Glutamatergic neuron (in vitro differentiated cells): Measurements from ENCODE around the gene RPS6KA5. TPM values are rescaled to one million over a fixed set of nuclear protein-coding genes. Genes with fewer than 3 reads are reported as not detected.

ENCODE experiments used
- DNase-seq: peaks from one replicate; pipeline ENCODE4 v3.0.0; 2022
- H3K27ac Mint-ChIP-seq: one replicate; pipeline ENCODE4 v1.8.0; 2020; ENCODE audit warnings: mild to moderate bottlenecking, mixed read lengths, inconsistent platforms; ENCODE audit not compliant: unreplicated experiment
- H3K27me3 Mint-ChIP-seq: one replicate; pipeline ENCODE4 v1.8.0; 2020; ENCODE audit warnings: mild to moderate bottlenecking, moderate library complexity, mixed read lengths, inconsistent platforms; ENCODE audit not compliant: unreplicated experiment
- H3K36me3 Mint-ChIP-seq: one replicate; pipeline ENCODE4 v1.8.0; 2020; ENCODE audit warnings: mild to moderate bottlenecking, mixed read lengths, inconsistent platforms; ENCODE audit not compliant: unreplicated experiment
- H3K4me1 Mint-ChIP-seq: one replicate; pipeline ENCODE4 v1.8.0; 2020; ENCODE audit warnings: mild to moderate bottlenecking, low read depth, mixed read lengths, inconsistent platforms; ENCODE audit not compliant: unreplicated experiment
- H3K4me3 Mint-ChIP-seq: one replicate; pipeline ENCODE4 v1.8.0; 2020; ENCODE audit warnings: mild to moderate bottlenecking, mixed read lengths, inconsistent platforms; ENCODE audit not compliant: unreplicated experiment
- H3K9me3 Mint-ChIP-seq: one replicate; pipeline ENCODE4 v1.8.0; 2020; ENCODE audit warnings: mild to moderate bottlenecking, moderate library complexity, mixed read lengths, inconsistent platforms; ENCODE audit not compliant: unreplicated experiment
- total RNA-seq: library from RNA; stranded (reverse); fragmentation: NEBNext Ultra II Directional; extraction: Animal tissue kit (Norgen Biotek cat#: 25700); gene quantifications from one replicate; pipeline ENCODE4 v1.2.1, GENCODE V29; 2021; ENCODE audit not compliant: unreplicated experiment
- TF ChIP-seq, protein P1 (sequence below): fragments of 200-600 bp; sonication (generic); IDR thresholded peaks from one replicate; pipeline ENCODE4 v1.5.0; 2021; ENCODE audit not compliant: partially characterized antibody, unreplicated experiment

Gene RPS6KA5
- total RNA-seq, 1 donor from 2014 or later, result 3.8 TPM

DNA sequence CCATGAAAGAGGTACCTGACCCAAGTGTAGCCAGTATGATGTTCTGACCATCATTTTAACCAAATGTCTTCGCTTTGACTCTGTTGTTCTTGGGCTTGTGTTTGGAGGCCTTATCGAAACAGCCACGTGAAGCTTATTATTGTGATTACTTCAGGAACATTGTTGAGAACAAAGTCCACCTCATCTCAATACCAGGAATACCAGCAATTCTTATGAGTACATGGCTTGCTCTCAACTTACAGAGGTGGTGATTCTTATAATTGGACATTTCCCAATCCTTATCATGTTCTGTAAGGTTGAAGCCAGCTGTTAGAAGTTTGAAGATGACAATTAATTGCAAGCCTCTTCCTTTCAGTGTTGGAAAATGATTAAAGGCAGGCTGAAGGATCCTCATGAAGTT, 21.8 kb upstream of the RPS6KA5 start:
- no peak overlapping the region for H3K27ac Mint-ChIP-seq
- TF ChIP-seq, protein P1, sequence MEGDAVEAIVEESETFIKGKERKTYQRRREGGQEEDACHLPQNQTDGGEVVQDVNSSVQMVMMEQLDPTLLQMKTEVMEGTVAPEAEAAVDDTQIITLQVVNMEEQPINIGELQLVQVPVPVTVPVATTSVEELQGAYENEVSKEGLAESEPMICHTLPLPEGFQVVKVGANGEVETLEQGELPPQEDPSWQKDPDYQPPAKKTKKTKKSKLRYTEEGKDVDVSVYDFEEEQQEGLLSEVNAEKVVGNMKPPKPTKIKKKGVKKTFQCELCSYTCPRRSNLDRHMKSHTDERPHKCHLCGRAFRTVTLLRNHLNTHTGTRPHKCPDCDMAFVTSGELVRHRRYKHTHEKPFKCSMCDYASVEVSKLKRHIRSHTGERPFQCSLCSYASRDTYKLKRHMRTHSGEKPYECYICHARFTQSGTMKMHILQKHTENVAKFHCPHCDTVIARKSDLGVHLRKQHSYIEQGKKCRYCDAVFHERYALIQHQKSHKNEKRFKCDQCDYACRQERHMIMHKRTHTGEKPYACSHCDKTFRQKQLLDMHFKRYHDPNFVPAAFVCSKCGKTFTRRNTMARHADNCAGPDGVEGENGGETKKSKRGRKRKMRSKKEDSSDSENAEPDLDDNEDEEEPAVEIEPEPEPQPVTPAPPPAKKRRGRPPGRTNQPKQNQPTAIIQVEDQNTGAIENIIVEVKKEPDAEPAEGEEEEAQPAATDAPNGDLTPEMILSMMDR, result no peak
- peaks cover 2% of the 10 kb centered on the region for H3K9me3 Mint-ChIP-seq
- H3K36me3 Mint-ChIP-seq, result no peaks in the 10 kb centered on the region
- no peaks in the 10 kb centered on the region for H3K4me1 Mint-ChIP-seq
- peaks cover 5% of the 10 kb centered on the region for H3K27me3 Mint-ChIP-seq
- DNase-seq, result no peak
- no peak overlapping the region for H3K4me3 Mint-ChIP-seq

DNA sequence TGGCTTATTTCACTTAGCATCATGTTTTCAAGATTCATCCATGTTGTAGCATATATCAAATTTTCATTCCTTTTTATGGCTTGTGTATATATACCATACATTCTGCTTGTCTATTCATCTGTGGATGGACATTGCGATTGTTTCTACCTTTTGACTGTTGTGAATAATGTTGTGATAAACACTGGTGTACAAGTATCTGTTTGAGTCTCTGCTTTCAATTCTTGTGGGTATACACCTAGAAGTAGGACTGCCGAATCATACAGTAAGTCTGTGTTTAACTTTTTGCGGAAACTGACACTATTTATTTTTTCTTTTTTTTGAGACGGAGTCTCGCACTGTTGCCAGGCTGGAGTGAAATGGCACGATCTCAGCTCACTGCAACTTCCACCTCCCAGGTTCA, 19.6 kb upstream of the RPS6KA5 start:
- DNase-seq, result no peak
- TF ChIP-seq, protein P1, result no peak
- peaks cover 2% of the 10 kb centered on the region for H3K27me3 Mint-ChIP-seq
- H3K27ac Mint-ChIP-seq, result no peak overlapping the region
- no peaks in the 10 kb centered on the region for H3K4me1 Mint-ChIP-seq
- H3K36me3 Mint-ChIP-seq, result no peaks in the 10 kb centered on the region
- peaks cover 2% of the 10 kb centered on the region for H3K9me3 Mint-ChIP-seq
- no peak overlapping the region for H3K4me3 Mint-ChIP-seq

DNA sequence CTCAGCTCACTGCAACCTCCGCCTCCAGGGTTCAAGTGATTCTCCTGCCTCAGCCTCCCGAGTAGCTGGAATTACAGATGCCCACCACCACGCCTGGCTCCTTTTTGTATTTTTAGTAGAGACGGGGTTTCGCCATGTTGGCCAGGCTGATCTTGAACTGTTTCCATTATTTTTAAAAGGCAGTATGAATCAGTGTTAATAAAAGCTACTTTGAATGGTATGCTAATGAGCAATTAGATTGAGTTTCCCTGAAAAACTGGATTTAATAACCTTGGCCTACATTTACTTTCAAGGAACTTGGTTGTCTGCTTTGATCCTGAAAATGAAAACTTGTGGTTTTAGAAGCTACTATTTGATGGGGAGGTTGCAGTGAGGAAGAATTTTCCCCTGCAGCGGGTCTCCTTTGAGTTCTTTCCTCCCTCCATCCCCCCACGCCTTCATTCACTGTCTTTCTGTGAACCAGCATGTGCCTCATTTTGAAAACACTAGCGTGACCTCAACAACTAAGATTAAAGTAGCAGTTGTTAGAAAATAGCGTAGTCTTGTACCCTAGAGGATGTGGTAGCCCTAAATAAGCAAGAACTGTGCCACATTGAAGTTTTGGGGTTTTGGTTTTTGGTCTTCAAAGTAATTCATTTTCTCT, 17.8 kb upstream of the RPS6KA5 start:
- H3K36me3 Mint-ChIP-seq, result no peaks in the 10 kb centered on the region
- no peak overlapping the region for H3K27ac Mint-ChIP-seq
- H3K4me1 Mint-ChIP-seq, result no peaks in the 10 kb centered on the region
- H3K4me3 Mint-ChIP-seq, result no peak overlapping the region
- no peaks in the 10 kb centered on the region for H3K27me3 Mint-ChIP-seq
- DNase-seq, result no peak
- TF ChIP-seq, protein P1, result no peak
- peaks cover 2% of the 10 kb centered on the region for H3K9me3 Mint-ChIP-seq

DNA sequence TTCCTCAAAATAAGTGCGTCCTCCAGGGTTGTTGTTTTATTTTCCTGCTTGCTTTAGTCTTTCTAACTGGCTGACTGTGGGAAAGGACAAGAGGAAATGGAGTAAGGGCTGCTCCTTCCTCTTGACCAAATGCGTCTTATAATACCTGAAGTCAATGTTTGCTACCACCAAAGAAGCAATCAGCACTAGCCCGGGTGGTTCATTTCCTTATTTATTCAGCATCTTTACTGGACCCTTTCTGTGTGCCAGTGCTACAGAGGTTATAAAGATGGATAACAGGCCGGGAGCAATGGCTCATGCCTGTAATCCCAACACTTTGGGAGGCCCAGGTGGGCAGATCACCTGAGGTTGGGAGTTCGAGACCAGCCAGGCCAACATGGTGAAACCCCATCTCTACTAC, 15.1 kb upstream of the RPS6KA5 start:
- TF ChIP-seq, protein P1, result no peak
- Mint-ChIP-seq H3K36me3 (peaks cover 2% of the 10 kb centered on the region), H3K9me3 (no peaks in the 10 kb centered on the region), H3K4me1 (no peaks in the 10 kb centered on the region), H3K4me3 (no peak overlapping the region), H3K27ac (no peak overlapping the region), H3K27me3 (no peaks in the 10 kb centered on the region)
- no peak for DNase-seq

DNA sequence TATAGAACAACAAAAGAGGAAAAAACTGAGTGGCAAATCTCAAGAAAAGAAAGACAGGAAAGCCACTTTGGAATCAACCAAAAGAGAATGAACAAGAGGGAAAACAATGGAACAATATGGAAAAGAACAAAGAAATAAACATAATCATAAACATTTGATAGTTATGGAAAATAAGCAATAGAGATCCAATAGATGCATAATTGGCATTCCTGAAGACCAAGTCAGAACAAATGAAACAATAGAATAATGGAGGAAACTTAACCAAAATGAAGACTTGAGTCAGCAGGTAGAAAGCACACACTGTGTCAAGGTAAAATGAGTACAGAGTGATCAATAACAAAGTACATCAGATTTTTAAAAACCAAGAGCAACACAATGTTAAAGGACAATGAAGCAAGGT, 10.1 kb upstream of the RPS6KA5 start:
- Mint-ChIP-seq H3K27me3 (peaks cover 3% of the 10 kb centered on the region), H3K27ac (no peak overlapping the region), H3K9me3 (no peaks in the 10 kb centered on the region), H3K4me3 (no peak overlapping the region), H3K36me3 (peaks cover 5% of the 10 kb centered on the region), H3K4me1 (no peaks in the 10 kb centered on the region)
- TF ChIP-seq, protein P1, result no peak
- no peak for DNase-seq
